A673 (cell line): ENCODE measurements around the gene PYGO2.

Experiments
- EZH2 ChIP-seq: fragments of 200-600 bp; sonication (generic); IDR thresholded peaks from 2 replicates; pipeline ENCODE4 v1.6.1; 2017; ENCODE audit warnings: borderline replicate concordance, low read depth, mild to moderate bottlenecking, mixed read lengths, antibody characterized with exemption, low read length; ENCODE audit not compliant: poor library complexity, severe bottlenecking
- TF ChIP-seq, protein P1 (sequence below): fragments of 300-800, 200-600 bp; sonication (generic); conservative IDR thresholded peaks from 2 replicates; pipeline ENCODE4 v1.5.1; 2017; ENCODE audit warnings: low read depth, mild to moderate bottlenecking, antibody characterized with exemption, low read length, moderate library complexity, mixed read lengths

DNA sequence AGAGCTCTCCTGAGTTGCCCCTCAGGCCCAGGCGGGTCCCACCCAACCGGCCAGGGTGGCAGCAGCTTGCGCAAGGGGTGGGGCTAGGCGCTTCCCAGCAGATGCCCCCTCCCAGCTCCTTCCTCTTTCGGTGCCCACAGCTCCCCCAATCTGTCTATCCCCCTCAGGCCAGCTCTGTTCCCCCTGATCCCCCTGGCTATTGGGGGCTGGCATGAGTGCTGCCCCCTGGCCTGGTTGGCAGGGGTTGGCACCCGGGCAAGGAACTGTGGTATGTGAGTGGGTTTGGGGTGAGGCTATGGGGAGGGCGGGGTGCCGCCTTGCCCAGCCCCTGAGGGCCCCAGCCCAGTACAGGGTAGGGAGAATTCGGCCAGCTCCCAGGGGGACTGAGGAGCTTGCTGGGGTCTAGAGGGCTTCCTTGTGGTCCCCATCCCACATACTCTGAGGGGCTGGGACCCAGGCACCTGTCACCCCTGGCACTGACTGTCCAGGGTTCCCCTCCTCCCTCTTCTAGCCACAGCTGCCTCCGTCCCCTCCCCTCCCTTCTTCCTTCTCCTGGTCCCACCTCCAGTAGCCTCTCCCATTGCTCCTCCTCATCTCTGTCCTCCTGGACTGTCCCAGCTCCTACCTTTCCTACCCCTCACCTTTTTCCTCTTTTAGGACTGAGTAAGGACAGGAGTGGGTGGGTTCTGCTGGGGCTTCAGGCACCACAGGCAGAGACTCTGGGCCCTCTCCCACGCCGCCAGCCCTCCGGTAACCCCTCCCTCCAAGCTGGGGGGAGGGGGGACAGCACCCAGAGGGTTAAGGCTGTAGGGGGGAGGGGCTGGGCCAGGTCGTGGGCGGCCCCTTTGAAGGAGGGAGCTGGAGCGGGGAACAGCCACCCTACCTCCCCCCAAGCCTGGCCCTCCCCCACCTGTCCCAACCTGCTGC lies 46.7 kb upstream of the PYGO2 start:
- TF ChIP-seq, protein P1, sequence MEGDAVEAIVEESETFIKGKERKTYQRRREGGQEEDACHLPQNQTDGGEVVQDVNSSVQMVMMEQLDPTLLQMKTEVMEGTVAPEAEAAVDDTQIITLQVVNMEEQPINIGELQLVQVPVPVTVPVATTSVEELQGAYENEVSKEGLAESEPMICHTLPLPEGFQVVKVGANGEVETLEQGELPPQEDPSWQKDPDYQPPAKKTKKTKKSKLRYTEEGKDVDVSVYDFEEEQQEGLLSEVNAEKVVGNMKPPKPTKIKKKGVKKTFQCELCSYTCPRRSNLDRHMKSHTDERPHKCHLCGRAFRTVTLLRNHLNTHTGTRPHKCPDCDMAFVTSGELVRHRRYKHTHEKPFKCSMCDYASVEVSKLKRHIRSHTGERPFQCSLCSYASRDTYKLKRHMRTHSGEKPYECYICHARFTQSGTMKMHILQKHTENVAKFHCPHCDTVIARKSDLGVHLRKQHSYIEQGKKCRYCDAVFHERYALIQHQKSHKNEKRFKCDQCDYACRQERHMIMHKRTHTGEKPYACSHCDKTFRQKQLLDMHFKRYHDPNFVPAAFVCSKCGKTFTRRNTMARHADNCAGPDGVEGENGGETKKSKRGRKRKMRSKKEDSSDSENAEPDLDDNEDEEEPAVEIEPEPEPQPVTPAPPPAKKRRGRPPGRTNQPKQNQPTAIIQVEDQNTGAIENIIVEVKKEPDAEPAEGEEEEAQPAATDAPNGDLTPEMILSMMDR, result no peak
- TF ChIP-seq EZH2, result no peak
